OCI-LY1 (cell line): ENCODE results near the gene RABGAP1L.

Source experiments
- CTCF ChIP-seq: fragments of 200-600 bp; sonication (generic), shearing (Covaris generic); IDR thresholded peaks from 2 replicates; pipeline ENCODE4 v1.5.1; 2017; ENCODE audit warnings: mild to moderate bottlenecking, antibody characterized with exemption, low read length, moderate library complexity, mixed read lengths
- EZH2 ChIP-seq: fragments of 200-600 bp; sonication (generic), shearing (Covaris generic); IDR thresholded peaks from 2 replicates; pipeline ENCODE4 v1.8.0; 2017; ENCODE audit warnings: borderline replicate concordance, mixed run types, mild to moderate bottlenecking, antibody characterized with exemption, low read length, moderate library complexity, mixed read lengths

- TF ChIP-seq CTCF (no peak), EZH2 (no peak)
Measured at GRCh38 chr1:174166530-174167264, 7.4 kb downstream of the RABGAP1L start.
